Liver (tissue), 9 donors: ENCODE data around the gene CHODL. TPM values are rescaled to one million over a fixed set of nuclear protein-coding genes. Genes with fewer than 3 reads are reported as not detected.

ENCODE experiments used
- DNase-seq: peaks from one replicate; pipeline ENCODE4 v3.0.0-alpha.2; 2017; ENCODE audit warnings: low spot score
- H3K27ac ChIP-seq, 2 donors: one replicate each; pipeline ENCODE4 v1.7.0; 2013; ENCODE audit warnings: inconsistent platforms in 2 of 2, low read length in 2 of 2, control low read depth in 1 of 2, low read depth in 1 of 2, mild to moderate bottlenecking in 1 of 2
- H3K27me3 ChIP-seq, 4 donors: one replicate each; pipeline versions ENCODE4 v1.6.1 to v1.7.0; 2013; ENCODE audit warnings: low read length in 3 of 4, inconsistent platforms in 1 of 4, mild to moderate bottlenecking in 1 of 4, moderate library complexity in 1 of 4; ENCODE audit not compliant: control insufficient read depth in 4 of 4, insufficient read depth in 4 of 4
- H3K36me3 ChIP-seq, 4 donors: one replicate each; pipeline versions ENCODE4 v1.6.1 to v1.7.0; 2013; ENCODE audit warnings: low read length in 3 of 4, mild to moderate bottlenecking in 3 of 4, low read depth in 1 of 4, moderate library complexity in 1 of 4; ENCODE audit not compliant: control insufficient read depth in 4 of 4, insufficient read depth in 3 of 4
- H3K4me1 ChIP-seq, 4 donors: one replicate each; pipeline versions ENCODE4 v1.6.1 to v1.7.0; 2013; ENCODE audit warnings: low read length in 3 of 4, mild to moderate bottlenecking in 3 of 4, moderate library complexity in 1 of 4; ENCODE audit not compliant: control insufficient read depth in 4 of 4, insufficient read depth in 4 of 4
- H3K4me3 ChIP-seq, 3 donors: one replicate each; pipeline versions ENCODE4 v1.6.1 to v1.7.0; 2013; ENCODE audit warnings: low read length in 3 of 3, control low read depth in 1 of 3, low read depth in 1 of 3, mild to moderate bottlenecking in 1 of 3
- H3K9ac ChIP-seq, 2 donors: one replicate each; pipeline ENCODE4 v1.7.0; 2013; ENCODE audit warnings: low read length in 2 of 2, mild to moderate bottlenecking in 2 of 2, moderate library complexity in 2 of 2, control low read depth in 1 of 2, low read depth in 1 of 2
- H3K9me3 ChIP-seq, 4 donors: one replicate each; pipeline versions ENCODE4 v1.6.1 to v1.7.0; 2013; ENCODE audit warnings: low read length in 3 of 4; ENCODE audit not compliant: control insufficient read depth in 4 of 4
- EGR1 ChIP-seq, 2 donors: IDR thresholded peaks; 2 replicates each; pipeline ENCODE4 v1.6.1; 2016 to 2018; ENCODE audit warnings: antibody characterized with exemption in 2 of 2, low read depth in 2 of 2
- FOXA1 ChIP-seq: IDR thresholded peaks from 2 replicates; pipeline ENCODE4 v1.6.1; 2016; ENCODE audit warnings: antibody characterized with exemption
- FOXA2 ChIP-seq: IDR thresholded peaks from 2 replicates; pipeline ENCODE4 v1.6.1; 2016; ENCODE audit warnings: antibody characterized with exemption
- GABPA ChIP-seq, 2 donors: IDR thresholded peaks in 1 of 2; conservative IDR thresholded peaks in 1 of 2; 2 replicates each; pipeline ENCODE4 v1.6.1; 2016; ENCODE audit warnings: antibody characterized with exemption in 2 of 2, mild to moderate bottlenecking in 1 of 2, moderate library complexity in 1 of 2
- JUND ChIP-seq, 2 donors: IDR thresholded peaks; 2 replicates each; pipeline ENCODE4 v1.6.1; 2016; ENCODE audit warnings: antibody characterized with exemption in 2 of 2
- NR2F2 ChIP-seq: IDR thresholded peaks from 2 replicates; pipeline ENCODE4 v1.6.1; 2016; ENCODE audit warnings: antibody characterized with exemption
- RAD21 ChIP-seq, 2 donors: IDR thresholded peaks; 2 replicates each; pipeline ENCODE4 v1.6.1; 2016; ENCODE audit warnings: antibody characterized with exemption in 2 of 2, mild to moderate bottlenecking in 2 of 2
- RXRA ChIP-seq, 2 donors: IDR thresholded peaks; 2 replicates each; pipeline ENCODE4 v1.6.1; 2017 to 2018; ENCODE audit warnings: antibody characterized with exemption in 2 of 2, mild to moderate bottlenecking in 1 of 2
- SP1 ChIP-seq: IDR thresholded peaks from 2 replicates; pipeline ENCODE4 v1.6.1; 2018; ENCODE audit warnings: antibody characterized with exemption, mild to moderate bottlenecking
- TAF1 ChIP-seq: conservative IDR thresholded peaks from 2 replicates; pipeline ENCODE4 v1.6.1; 2016; ENCODE audit warnings: antibody characterized with exemption, mild to moderate bottlenecking
- YY1 ChIP-seq: IDR thresholded peaks from 2 replicates; pipeline ENCODE4 v1.6.1; 2016; ENCODE audit warnings: antibody characterized with exemption, mild to moderate bottlenecking
- WGBS: extraction: QIAGEN DNeasy Blood & Tissue Kit; methylation state at CpG from one replicate; pipeline ENCODE4 v1.1.7; 2013; 5-methylcytosine and 5-hydroxymethylcytosine counted together
- polyA plus RNA-seq, 2 donors: library from polyadenylated mRNA; stranded (reverse) in 1 of 2; unstranded in 1 of 2; fragments of 200-250 nt in 1 of 2; fragments of >200 nt in 1 of 2; fragmentation: Nextera tagmentation in 1 of 2; extraction: Ambion mirVana in 1 of 2; gene quantifications; one replicate each; pipeline versions ENCODE4 v1.2.1 to v1.2.3, GENCODE V29; 2013 to 2015
- total RNA-seq, 2 donors: library from RNA; depleted of rRNA; stranded (reverse); fragments of >200 nt; gene quantifications; one replicate each; pipeline ENCODE4 v1.2.3, GENCODE V29; 2014
- TF ChIP-seq, protein P1 (sequence below): IDR thresholded peaks from 2 replicates; pipeline ENCODE4 v1.6.1; 2016; ENCODE audit warnings: antibody characterized with exemption
- TF ChIP-seq, protein P2 (sequence below): IDR thresholded peaks from 2 replicates; pipeline ENCODE4 v1.6.1; 2016; ENCODE audit warnings: antibody characterized with exemption
- TF ChIP-seq, protein P3 (sequence below): IDR thresholded peaks from 2 replicates; pipeline ENCODE4 v1.6.1; 2016; ENCODE audit warnings: antibody characterized with exemption
- TF ChIP-seq, protein P4 (sequence below): IDR thresholded peaks from 2 replicates; pipeline ENCODE4 v1.6.1; 2016; ENCODE audit warnings: antibody characterized with exemption, mild to moderate bottlenecking
- TF ChIP-seq, protein P5 (sequence below): fragments of 150-350 bp; IDR thresholded peaks from 2 replicates; pipeline ENCODE4 v1.5.1; 2017; ENCODE audit warnings: improper control_type of control experiment, low read depth, low read length; ENCODE audit not compliant: missing input control
- donor health status: healthy.
- donor health status: healthy.
- donor health status: healthy.
- donor health status: healthy.
- donor health status: healthy.

The CHODL gene
- total and polyA plus RNA-seq, 4 donors = 0.22 TPM; not detected in 3

DNA sequence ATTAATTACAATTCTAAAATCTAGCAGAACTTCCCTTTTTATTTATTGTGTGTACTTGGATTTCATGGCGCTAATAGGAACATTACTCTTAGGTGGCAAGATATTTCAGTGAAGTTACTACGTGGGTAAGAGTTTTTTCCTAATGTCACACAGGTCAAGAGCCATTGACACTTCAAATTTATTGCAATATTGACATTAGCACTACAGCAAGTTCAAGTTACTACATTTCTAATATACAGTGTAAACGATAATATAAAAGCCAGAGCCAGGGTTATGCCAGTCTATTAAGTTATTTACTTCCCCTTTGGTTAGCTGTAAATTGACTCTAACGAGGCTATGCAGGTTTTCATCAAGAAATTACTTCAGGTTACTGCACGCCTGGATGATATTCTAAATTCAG lies 29.7 kb downstream of the CHODL start:
- H3K4me3 ChIP-seq = no peak overlapping the region
- peaks cover 0 to 3% (median 0%) of the 10 kb centered on the region in 4 donors for H3K27me3 ChIP-seq
- no peaks in the 10 kb centered on the region for H3K9me3 ChIP-seq
- H3K36me3 ChIP-seq = no peaks in the 10 kb centered on the region
- no peaks in the 10 kb centered on the region for H3K4me1 ChIP-seq
- no peak for TF ChIP-seq YY1
- no peak for TF ChIP-seq RAD21 (IDR thresholded peaks at IDR 0.05)
- TF ChIP-seq FOXA2 = no peak
- TF ChIP-seq NR2F2 = no peak
- TF ChIP-seq, protein P1, sequence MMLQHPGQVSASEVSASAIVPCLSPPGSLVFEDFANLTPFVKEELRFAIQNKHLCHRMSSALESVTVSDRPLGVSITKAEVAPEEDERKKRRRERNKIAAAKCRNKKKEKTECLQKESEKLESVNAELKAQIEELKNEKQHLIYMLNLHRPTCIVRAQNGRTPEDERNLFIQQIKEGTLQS = no peak
- TF ChIP-seq, protein P2, sequence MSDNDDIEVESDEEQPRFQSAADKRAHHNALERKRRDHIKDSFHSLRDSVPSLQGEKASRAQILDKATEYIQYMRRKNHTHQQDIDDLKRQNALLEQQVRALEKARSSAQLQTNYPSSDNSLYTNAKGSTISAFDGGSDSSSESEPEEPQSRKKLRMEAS = no peak
- no peak for TF ChIP-seq EGR1 (IDR thresholded peaks at IDR 0.05; ENCODE audit: low read depth in 2 of 2)
- TF ChIP-seq, protein P3, sequence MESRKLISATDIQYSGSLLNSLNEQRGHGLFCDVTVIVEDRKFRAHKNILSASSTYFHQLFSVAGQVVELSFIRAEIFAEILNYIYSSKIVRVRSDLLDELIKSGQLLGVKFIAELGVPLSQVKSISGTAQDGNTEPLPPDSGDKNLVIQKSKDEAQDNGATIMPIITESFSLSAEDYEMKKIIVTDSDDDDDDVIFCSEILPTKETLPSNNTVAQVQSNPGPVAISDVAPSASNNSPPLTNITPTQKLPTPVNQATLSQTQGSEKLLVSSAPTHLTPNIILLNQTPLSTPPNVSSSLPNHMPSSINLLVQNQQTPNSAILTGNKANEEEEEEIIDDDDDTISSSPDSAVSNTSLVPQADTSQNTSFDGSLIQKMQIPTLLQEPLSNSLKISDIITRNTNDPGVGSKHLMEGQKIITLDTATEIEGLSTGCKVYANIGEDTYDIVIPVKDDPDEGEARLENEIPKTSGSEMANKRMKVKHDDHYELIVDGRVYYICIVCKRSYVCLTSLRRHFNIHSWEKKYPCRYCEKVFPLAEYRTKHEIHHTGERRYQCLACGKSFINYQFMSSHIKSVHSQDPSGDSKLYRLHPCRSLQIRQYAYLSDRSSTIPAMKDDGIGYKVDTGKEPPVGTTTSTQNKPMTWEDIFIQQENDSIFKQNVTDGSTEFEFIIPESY = no peak
- no peak for TF ChIP-seq FOXA1
- no peak for TF ChIP-seq GABPA (IDR thresholded peaks at IDR 0.05 in 1 of 2, conservative IDR thresholded peaks at IDR 0.05 in 1 of 2)
- TF ChIP-seq, protein P4, sequence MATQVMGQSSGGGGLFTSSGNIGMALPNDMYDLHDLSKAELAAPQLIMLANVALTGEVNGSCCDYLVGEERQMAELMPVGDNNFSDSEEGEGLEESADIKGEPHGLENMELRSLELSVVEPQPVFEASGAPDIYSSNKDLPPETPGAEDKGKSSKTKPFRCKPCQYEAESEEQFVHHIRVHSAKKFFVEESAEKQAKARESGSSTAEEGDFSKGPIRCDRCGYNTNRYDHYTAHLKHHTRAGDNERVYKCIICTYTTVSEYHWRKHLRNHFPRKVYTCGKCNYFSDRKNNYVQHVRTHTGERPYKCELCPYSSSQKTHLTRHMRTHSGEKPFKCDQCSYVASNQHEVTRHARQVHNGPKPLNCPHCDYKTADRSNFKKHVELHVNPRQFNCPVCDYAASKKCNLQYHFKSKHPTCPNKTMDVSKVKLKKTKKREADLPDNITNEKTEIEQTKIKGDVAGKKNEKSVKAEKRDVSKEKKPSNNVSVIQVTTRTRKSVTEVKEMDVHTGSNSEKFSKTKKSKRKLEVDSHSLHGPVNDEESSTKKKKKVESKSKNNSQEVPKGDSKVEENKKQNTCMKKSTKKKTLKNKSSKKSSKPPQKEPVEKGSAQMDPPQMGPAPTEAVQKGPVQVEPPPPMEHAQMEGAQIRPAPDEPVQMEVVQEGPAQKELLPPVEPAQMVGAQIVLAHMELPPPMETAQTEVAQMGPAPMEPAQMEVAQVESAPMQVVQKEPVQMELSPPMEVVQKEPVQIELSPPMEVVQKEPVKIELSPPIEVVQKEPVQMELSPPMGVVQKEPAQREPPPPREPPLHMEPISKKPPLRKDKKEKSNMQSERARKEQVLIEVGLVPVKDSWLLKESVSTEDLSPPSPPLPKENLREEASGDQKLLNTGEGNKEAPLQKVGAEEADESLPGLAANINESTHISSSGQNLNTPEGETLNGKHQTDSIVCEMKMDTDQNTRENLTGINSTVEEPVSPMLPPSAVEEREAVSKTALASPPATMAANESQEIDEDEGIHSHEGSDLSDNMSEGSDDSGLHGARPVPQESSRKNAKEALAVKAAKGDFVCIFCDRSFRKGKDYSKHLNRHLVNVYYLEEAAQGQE = no peak
- no peak for TF ChIP-seq TAF1
- no peak for TF ChIP-seq SP1
- TF ChIP-seq RXRA (IDR thresholded peaks at IDR 0.05) = no peak
- no peak overlapping the region for H3K27ac ChIP-seq
- DNase-seq = no peak
- no peak overlapping the region for H3K9ac ChIP-seq
- WGBS = 63% methylated on average over 5 of the region's 5 CpGs

DNA sequence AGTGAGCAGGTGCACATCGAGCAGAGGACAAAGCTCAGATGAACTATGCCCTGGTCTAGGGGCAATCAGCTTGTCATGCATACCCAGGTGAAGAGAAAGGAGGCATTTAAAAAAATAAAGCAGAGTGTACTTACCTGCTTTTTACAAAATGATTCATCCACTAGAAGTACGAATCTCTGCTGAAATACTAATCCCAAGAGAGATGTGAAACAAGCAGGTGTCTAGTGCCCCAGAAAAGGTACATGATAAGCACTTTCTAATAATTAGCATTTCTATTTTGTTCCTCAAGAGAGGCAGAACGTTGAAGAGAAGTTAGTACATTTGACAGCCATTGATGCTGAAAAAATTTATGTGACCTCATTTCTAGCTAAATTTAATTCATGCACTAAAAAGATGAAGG lies 31.1 kb downstream of the CHODL start:
- peaks cover 0 to 3% (median 0%) of the 10 kb centered on the region in 4 donors for H3K27me3 ChIP-seq
- 42% methylated on average over 3 of the region's 3 CpGs for WGBS
- no peak overlapping the region for H3K4me3 ChIP-seq
- no peaks in the 10 kb centered on the region for H3K9me3 ChIP-seq
- no peak for DNase-seq
- H3K9ac ChIP-seq = no peak overlapping the region
- H3K27ac ChIP-seq = no peak overlapping the region
- no peaks in the 10 kb centered on the region for H3K36me3 ChIP-seq
- H3K4me1 ChIP-seq = no peaks in the 10 kb centered on the region
- TF ChIP-seq EGR1 (IDR thresholded peaks at IDR 0.05; ENCODE audit: low read depth in 2 of 2) (no peak), JUND (IDR thresholded peaks at IDR 0.05) (no peak), FOXA2 (no peak), FOXA1 (no peak), SP1 (no peak), GABPA (IDR thresholded peaks at IDR 0.05 in 1 of 2, conservative IDR thresholded peaks at IDR 0.05 in 1 of 2) (no peak), TAF1 (no peak), RAD21 (IDR thresholded peaks at IDR 0.05) (no peak)
- TF ChIP-seq, protein P4 = no peak
- TF ChIP-seq, protein P3 = no peak
- TF ChIP-seq, protein P5, sequence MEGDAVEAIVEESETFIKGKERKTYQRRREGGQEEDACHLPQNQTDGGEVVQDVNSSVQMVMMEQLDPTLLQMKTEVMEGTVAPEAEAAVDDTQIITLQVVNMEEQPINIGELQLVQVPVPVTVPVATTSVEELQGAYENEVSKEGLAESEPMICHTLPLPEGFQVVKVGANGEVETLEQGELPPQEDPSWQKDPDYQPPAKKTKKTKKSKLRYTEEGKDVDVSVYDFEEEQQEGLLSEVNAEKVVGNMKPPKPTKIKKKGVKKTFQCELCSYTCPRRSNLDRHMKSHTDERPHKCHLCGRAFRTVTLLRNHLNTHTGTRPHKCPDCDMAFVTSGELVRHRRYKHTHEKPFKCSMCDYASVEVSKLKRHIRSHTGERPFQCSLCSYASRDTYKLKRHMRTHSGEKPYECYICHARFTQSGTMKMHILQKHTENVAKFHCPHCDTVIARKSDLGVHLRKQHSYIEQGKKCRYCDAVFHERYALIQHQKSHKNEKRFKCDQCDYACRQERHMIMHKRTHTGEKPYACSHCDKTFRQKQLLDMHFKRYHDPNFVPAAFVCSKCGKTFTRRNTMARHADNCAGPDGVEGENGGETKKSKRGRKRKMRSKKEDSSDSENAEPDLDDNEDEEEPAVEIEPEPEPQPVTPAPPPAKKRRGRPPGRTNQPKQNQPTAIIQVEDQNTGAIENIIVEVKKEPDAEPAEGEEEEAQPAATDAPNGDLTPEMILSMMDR = no peak
